Loucy (cell line): ENCODE results near the gene ILKAP.

Source experiments
- H2AFZ ChIP-seq: fragments of 200-600 bp; sonication (generic); 2 replicates; pipeline ENCODE4 v1.6.0; 2016; ENCODE audit warnings: antibody characterized with exemption, mild to moderate bottlenecking, low read length, moderate library complexity
- H3F3A ChIP-seq: fragments of 200-600 bp; 2 replicates; pipeline ENCODE4 v1.6.0; 2016; ENCODE audit warnings: antibody characterized with exemption, low read depth, mild to moderate bottlenecking
- H3K27me3 ChIP-seq: fragments of 200-600 bp; sonication (generic); 2 replicates; pipeline ENCODE4 v1.6.1; 2014; ENCODE audit warnings: low read length, mild to moderate bottlenecking; ENCODE audit not compliant: insufficient read depth, poor library complexity, severe bottlenecking
- H3K36me3 ChIP-seq: fragments of 200-600 bp; sonication (generic); 2 replicates; pipeline ENCODE4 v1.6.1; 2016; ENCODE audit warnings: low read length; ENCODE audit not compliant: insufficient read depth
- H3K4me1 ChIP-seq: fragments of 200-600 bp; sonication (generic); 2 replicates; pipeline ENCODE4 v1.5.1; 2014; ENCODE audit warnings: low read length, mild to moderate bottlenecking; ENCODE audit not compliant: insufficient read depth, poor library complexity, severe bottlenecking
- H3K4me2 ChIP-seq: fragments of 200-600 bp; sonication (generic); 2 replicates; pipeline ENCODE4 v1.6.0; 2014; ENCODE audit warnings: antibody characterized with exemption, low read length, low read depth, mild to moderate bottlenecking; ENCODE audit not compliant: poor library complexity, severe bottlenecking
- H3K4me3 ChIP-seq: fragments of 200-600 bp; sonication (generic); 2 replicates; pipeline ENCODE4 v1.5.1; 2014; ENCODE audit warnings: low read length, mild to moderate bottlenecking, mixed read lengths; ENCODE audit not compliant: poor library complexity, severe bottlenecking
- H3K79me2 ChIP-seq: fragments of 200-600 bp; sonication (generic); 2 replicates; pipeline ENCODE4 v1.6.1; 2014; ENCODE audit warnings: low read length; ENCODE audit not compliant: insufficient read depth
- H3K9ac ChIP-seq: fragments of 200-600 bp; sonication (generic); 2 replicates; pipeline ENCODE4 v1.6.0; 2014; ENCODE audit warnings: mild to moderate bottlenecking, low read depth, low read length, moderate library complexity; ENCODE audit not compliant: poor library complexity, severe bottlenecking
- H3K9me2 ChIP-seq: fragments of 200-600 bp; sonication (generic); replicated peaks from 2 replicates; pipeline ENCODE4 v1.6.1; 2016; ENCODE audit warnings: low read depth, low read length, mixed read lengths
- H3K9me3 ChIP-seq: fragments of 200-600 bp; sonication (generic); 2 replicates; pipeline ENCODE4 v1.6.1; 2014; ENCODE audit warnings: mild to moderate bottlenecking, antibody characterized with exemption, low read length, low read depth; ENCODE audit not compliant: insufficient read depth
- H4K20me1 ChIP-seq: fragments of 200-600 bp; sonication (generic); 2 replicates; pipeline ENCODE4 v1.6.0; 2014; ENCODE audit warnings: antibody characterized with exemption, low read length, mild to moderate bottlenecking; ENCODE audit not compliant: insufficient read depth, poor library complexity, severe bottlenecking
- EZH2phosphoT487 ChIP-seq: fragments of 200-600 bp; IDR thresholded peaks from 2 replicates; pipeline ENCODE4 v1.6.1; 2018; ENCODE audit warnings: antibody characterized with exemption, mild to moderate bottlenecking, moderate library complexity, borderline replicate concordance
- TF ChIP-seq, protein P1 (sequence below): fragments of 200-600 bp; sonication (generic); conservative IDR thresholded peaks from 2 replicates; pipeline ENCODE4 v1.5.1; 2014; ENCODE audit warnings: mild to moderate bottlenecking, antibody characterized with exemption, low read length

Gene ILKAP

DNA sequence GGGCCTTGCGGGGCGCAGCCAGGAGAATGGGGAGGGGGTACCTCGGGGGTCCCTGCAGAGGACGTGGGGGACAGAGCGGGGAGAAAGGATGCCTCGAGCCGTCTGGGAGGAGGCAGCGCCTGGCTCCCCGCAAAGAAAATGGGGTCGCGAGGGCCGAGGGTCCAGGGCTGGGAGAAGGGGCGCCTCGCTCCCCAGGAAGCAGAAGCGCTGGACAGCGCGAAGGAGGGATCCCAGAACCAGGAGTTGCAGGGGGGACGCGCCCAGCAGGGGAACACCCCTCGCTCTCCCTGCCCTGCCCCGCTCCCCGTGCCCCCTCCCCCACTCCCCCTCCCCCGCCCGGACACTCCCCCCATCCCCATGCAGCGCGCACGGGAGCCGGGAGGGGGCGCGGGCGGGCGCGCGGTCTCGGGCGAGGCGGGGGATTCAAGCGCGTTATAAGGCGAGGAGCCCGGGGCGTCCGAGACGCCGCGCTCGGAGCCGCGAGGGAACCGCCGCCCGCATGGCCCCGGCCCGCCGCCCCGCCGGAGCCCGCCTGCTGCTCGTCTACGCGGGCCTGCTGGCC is 44.9 kb downstream of the ILKAP start, which contains the start of gene ERFE:
TSS of gene ERFE (plus strand) at position 462 of the 562 bp plus-strand sequence. CDS start at position 500, 38 bp downstream.
- Histone ChIP-seq H3K9me2 (no peaks in the 10 kb centered on the region), H3K36me3 (no peaks in the 10 kb centered on the region), H3K9ac (peak within 1 kb of the TSS; percentile 47), H4K20me1 (no peaks in the 10 kb centered on the region), H3K4me3 (peak within 1 kb of the TSS; percentile 72), H3F3A (no peaks in the 10 kb centered on the region), H3K4me1 (peaks cover 14% of the 10 kb centered on the region), H3K9me3 (no peaks in the 10 kb centered on the region), H3K4me2 (peak within 1 kb of the TSS; percentile 67), H3K79me2 (no peaks in the 10 kb centered on the region), H2AFZ (peak within 1 kb of the TSS; percentile 4; the same call in 1 of the 2 replicates), H3K27me3 (no peaks in the 10 kb centered on the region)
- TF ChIP-seq, protein P1, sequence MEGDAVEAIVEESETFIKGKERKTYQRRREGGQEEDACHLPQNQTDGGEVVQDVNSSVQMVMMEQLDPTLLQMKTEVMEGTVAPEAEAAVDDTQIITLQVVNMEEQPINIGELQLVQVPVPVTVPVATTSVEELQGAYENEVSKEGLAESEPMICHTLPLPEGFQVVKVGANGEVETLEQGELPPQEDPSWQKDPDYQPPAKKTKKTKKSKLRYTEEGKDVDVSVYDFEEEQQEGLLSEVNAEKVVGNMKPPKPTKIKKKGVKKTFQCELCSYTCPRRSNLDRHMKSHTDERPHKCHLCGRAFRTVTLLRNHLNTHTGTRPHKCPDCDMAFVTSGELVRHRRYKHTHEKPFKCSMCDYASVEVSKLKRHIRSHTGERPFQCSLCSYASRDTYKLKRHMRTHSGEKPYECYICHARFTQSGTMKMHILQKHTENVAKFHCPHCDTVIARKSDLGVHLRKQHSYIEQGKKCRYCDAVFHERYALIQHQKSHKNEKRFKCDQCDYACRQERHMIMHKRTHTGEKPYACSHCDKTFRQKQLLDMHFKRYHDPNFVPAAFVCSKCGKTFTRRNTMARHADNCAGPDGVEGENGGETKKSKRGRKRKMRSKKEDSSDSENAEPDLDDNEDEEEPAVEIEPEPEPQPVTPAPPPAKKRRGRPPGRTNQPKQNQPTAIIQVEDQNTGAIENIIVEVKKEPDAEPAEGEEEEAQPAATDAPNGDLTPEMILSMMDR: no peak
- TF ChIP-seq EZH2phosphoT487: no peak

DNA sequence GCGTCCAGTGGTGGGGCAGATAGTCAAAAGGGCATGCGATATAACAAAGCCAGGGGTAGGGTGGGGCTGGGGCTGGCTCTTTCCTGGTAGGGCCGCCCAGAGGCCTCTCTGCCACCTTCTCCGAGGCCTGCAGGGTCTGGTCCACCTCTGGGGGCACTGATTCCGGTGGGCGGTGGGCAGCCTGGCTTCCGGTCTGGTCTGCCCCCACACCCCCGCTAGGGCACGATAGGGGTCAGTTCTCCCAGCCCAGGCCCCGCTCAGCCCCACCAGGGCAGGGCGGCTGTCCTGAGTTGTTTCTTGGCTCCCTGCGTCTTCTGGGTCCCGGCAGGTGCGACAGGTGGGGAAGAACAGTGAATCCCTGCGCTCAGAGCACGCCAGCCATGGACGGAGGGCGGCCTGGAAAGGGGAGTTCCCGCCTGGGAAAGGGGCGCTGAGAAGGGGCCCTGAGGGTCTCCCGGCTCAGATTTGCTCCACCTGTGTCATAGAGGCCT is 45.4 kb downstream of the ILKAP start:
- Histone ChIP-seq H2AFZ (no peak overlapping the region), H3K4me3 (no peak overlapping the region), H4K20me1 (no peaks in the 10 kb centered on the region), H3F3A (no peaks in the 10 kb centered on the region), H3K9ac (no peak overlapping the region), H3K79me2 (no peaks in the 10 kb centered on the region), H3K36me3 (no peaks in the 10 kb centered on the region), H3K4me1 (peaks cover 14% of the 10 kb centered on the region), H3K4me2 (no peak overlapping the region), H3K9me3 (no peaks in the 10 kb centered on the region), H3K9me2 (no peaks in the 10 kb centered on the region), H3K27me3 (no peaks in the 10 kb centered on the region)
- no peak for TF ChIP-seq EZH2phosphoT487
- TF ChIP-seq, protein P1: no peak

DNA sequence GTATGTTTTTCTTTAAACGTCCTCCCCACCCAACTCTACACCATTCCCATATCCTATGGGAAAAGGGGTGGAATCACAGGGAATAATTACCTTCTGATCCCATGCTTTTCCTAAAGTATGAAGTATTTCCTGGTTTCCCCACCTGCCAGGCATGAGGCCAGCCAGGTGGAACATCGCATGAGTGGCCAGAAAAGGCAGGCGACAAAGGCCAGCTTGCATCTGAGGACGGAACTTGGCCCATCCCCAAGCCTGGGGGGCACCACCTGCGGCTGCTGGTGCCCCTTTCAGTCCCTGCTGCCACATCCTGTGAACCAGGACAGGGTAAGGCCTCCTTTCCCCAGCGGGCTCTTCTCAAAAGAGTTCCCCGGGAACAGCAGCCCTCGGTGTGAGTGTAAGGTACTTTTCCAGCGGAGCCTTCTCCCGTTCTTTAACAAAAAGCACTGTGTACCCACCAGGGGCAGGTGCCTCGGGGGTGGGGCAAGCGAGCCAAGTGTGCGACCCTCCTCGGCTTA is 45.9 kb downstream of the ILKAP start:
- Histone ChIP-seq H4K20me1 (no peaks in the 10 kb centered on the region), H3K9me3 (no peaks in the 10 kb centered on the region), H3K4me2 (no peak overlapping the region), H3K9ac (no peak overlapping the region), H3K36me3 (no peaks in the 10 kb centered on the region), H3K4me3 (no peak overlapping the region), H3F3A (no peaks in the 10 kb centered on the region), H2AFZ (no peak overlapping the region), H3K79me2 (no peaks in the 10 kb centered on the region), H3K9me2 (no peaks in the 10 kb centered on the region), H3K4me1 (peaks cover 14% of the 10 kb centered on the region), H3K27me3 (no peaks in the 10 kb centered on the region)
- TF ChIP-seq, protein P1: no peak
- no peak for TF ChIP-seq EZH2phosphoT487
